Adrenal gland (tissue), 5 donors: ENCODE measurements around the gene KCNN2.

Experiments used
- POLR2A ChIP-seq, 2 donors: fragments of 450-650 bp; IDR thresholded peaks; one replicate each; pipeline ENCODE4 v1.6.1; 2017; ENCODE audit warnings: antibody characterized with exemption in 2 of 2, mild to moderate bottlenecking in 2 of 2, moderate library complexity in 1 of 2
- TF ChIP-seq, protein P1 (sequence below), 6 experiments: fragments of 450-650 bp in 4 of 6; fragments of 200-600 bp in 2 of 6; sonication (generic) in 1 of 6; IDR thresholded peaks; 1 replicate in 5 of 6; 2 replicates in 1 of 6; pipeline versions ENCODE4 v1.5.1 to v1.8.0; 2016 to 2021; ENCODE audit warnings: antibody characterized with exemption in 6 of 6, mild to moderate bottlenecking in 2 of 6, moderate library complexity in 1 of 6
- donor health status: DM: no; HTN: no; CAD: no.

DNA sequence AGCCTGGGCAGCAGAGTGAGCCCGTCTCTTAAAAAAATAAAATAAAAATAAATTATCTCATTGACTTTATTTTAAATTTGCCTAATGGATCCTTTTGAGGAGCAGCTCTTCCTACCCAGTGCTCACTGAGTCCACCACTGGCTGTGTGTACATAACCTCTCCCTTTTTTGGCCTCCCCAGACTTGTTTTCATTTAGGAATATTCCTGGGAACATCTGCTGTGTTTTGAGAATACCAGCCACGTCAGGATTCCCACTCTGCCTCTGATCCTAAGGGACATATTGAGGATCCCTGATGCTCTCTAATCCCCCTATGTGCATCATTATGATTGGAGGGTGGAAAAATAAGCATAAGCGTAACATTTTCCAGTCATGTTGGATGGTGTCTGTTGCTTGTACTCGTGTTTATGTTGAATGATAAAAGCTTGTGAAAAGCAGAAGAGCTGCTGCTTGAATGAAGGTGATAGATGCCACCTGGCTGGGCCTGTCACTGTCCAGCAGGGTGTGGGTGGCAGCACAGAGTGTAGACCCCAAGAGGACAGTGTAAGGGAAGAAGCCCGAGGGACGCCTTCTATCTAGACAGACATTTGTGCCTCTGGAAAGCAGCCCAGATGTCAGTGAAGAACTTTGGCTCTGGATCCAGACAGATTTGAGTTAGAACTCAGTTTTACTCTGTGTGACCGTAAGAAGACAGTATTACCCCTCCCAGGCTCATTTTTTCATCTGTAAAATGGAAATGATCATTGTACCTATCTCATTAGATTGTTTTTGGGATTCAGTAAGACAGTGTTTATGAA lies 15.4 kb downstream of the KCNN2 start:
- TF ChIP-seq, protein P1, sequence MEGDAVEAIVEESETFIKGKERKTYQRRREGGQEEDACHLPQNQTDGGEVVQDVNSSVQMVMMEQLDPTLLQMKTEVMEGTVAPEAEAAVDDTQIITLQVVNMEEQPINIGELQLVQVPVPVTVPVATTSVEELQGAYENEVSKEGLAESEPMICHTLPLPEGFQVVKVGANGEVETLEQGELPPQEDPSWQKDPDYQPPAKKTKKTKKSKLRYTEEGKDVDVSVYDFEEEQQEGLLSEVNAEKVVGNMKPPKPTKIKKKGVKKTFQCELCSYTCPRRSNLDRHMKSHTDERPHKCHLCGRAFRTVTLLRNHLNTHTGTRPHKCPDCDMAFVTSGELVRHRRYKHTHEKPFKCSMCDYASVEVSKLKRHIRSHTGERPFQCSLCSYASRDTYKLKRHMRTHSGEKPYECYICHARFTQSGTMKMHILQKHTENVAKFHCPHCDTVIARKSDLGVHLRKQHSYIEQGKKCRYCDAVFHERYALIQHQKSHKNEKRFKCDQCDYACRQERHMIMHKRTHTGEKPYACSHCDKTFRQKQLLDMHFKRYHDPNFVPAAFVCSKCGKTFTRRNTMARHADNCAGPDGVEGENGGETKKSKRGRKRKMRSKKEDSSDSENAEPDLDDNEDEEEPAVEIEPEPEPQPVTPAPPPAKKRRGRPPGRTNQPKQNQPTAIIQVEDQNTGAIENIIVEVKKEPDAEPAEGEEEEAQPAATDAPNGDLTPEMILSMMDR (IDR thresholded peaks at IDR 0.05): no peak
- TF ChIP-seq POLR2A (IDR thresholded peaks at IDR 0.05): no peak
